Measurements from ENCODE around the gene NVL. TPM values are rescaled to one million over a fixed set of nuclear protein-coding genes. Genes with fewer than 3 reads are reported as not detected.

NVL gene
- total RNA-seq: 12.7 and 21.3 TPM in 2 replicates

GRCh38 chr1:224329842-224330753 lies at the start of gene NVL:
TSS of gene NVL (minus strand) at chr1:224330172. CDS start at chr1:224330127, 45 bp downstream.

GRCh38 chr1:224356685-224357625 lies 27.0 kb upstream of the NVL start, which contains the start of gene CNIH4:
TSS of gene CNIH4 (plus strand) at chr1:224356879. CDS start at chr1:224356925, 46 bp downstream.

GRCh38 chr1:224182866-224183590 lies 146.9 kb downstream of the NVL start, which contains the start of gene DEGS1:
TSS of gene DEGS1 (plus strand) at chr1:224183240. CDS start at chr1:224183337, 97 bp downstream.

Other genes starting within 250 kb of the NVL start
- 18.4 and 19.8 TPM in 2 replicates for gene FBXO28, start 216.1 kb downstream of the NVL start, total RNA-seq
- 71.1 and 91.3 TPM in 2 replicates for gene DEGS1, start 146.9 kb downstream of the NVL start, total RNA-seq
- gene CNIH4, start 26.7 kb upstream of the NVL start, total RNA-seq: 91.3 and 111 TPM in 2 replicates
- gene WDR26, start 104.6 kb upstream of the NVL start, total RNA-seq: 17.2 and 35.8 TPM in 2 replicates